ENCODE measurements around the gene KIAA0513.
A peak's percentile ranks its signal among the peaks of the same experiment; 100 is the strongest.

Gene KIAA0513, protein sequence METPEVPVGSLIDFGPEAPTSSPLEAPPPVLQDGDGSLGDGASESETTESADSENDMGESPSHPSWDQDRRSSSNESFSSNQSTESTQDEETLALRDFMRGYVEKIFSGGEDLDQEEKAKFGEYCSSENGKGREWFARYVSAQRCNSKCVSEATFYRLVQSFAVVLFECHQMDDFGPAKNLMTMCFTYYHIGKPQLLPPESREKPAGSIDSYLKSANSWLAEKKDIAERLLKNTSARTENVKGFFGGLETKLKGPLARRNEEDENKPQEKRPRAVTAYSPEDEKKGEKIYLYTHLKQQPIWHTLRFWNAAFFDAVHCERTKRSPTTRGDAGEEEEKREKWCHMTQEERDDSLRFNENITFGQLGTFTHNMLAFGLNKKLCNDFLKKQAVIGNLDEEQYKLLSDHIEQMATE

DNA sequence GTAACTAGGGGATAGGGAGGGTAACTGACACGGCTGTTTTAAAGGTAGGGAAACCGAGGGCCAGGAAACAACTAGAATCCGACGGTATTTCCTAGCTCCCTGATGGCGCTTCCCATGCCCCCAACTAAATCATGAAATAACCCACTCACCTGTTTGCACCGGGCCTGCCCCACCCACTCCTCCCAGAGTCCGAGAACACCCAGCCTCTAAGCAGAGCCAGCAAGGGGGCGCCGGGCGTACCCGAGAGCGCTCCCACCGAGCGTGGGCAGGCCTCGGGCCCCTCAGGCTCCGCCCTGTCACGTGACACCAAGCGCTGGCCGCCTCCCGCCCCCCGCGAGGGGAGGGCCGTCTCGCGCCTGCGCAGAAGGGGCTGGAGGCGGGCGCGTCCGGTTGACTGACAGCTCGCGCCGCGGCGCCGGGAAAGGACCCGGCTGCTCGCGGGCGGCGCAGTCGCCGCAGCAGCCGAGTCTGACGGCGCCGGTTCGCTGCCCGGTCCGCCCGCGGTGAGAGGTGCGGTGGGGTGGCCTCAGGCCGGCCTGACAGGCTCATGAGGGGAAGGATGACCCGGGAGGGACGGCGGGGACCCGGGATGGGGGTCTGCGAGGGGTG, at the start of gene KIAA0513:
KIAA0513 (plus strand) TSS at position 447 of the 609 bp plus-strand sequence. CDS start 39,277 bp downstream, outside the sequence.
- TF ChIP-seq, protein P1, sequence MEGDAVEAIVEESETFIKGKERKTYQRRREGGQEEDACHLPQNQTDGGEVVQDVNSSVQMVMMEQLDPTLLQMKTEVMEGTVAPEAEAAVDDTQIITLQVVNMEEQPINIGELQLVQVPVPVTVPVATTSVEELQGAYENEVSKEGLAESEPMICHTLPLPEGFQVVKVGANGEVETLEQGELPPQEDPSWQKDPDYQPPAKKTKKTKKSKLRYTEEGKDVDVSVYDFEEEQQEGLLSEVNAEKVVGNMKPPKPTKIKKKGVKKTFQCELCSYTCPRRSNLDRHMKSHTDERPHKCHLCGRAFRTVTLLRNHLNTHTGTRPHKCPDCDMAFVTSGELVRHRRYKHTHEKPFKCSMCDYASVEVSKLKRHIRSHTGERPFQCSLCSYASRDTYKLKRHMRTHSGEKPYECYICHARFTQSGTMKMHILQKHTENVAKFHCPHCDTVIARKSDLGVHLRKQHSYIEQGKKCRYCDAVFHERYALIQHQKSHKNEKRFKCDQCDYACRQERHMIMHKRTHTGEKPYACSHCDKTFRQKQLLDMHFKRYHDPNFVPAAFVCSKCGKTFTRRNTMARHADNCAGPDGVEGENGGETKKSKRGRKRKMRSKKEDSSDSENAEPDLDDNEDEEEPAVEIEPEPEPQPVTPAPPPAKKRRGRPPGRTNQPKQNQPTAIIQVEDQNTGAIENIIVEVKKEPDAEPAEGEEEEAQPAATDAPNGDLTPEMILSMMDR (conservative IDR thresholded peaks at IDR 0.05; ENCODE audit: low read depth, low read length) = peak; percentile 39
- DNase-seq (ENCODE audit: low read depth) = peak; percentile 95
- H3K4me3 ChIP-seq (ENCODE audit: low read depth, low read length) = peak within 1 kb of the TSS; percentile 80

DNA sequence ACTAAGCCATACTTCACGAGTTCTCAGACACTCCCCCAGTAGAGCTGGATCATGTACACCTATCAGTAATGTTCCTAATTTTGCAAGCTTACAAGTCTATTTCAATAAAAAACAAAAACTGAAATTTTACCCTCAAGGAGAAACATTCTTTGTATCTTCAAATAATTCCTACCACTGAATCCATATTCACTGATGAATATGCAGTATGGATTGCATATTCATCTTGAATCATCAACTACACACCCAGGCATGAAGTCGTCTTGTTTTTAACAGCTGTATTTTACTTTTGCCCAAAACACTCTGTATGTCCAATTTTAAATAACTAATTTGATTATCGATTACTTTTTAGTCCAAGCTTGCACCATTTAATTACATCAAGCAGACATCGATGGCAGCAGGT, 48.1 kb upstream of the KIAA0513 start:
- no peak overlapping the region for H3K4me3 ChIP-seq (ENCODE audit: low read depth, low read length)
- no peak for DNase-seq (ENCODE audit: low read depth)
- TF ChIP-seq, protein P1 (conservative IDR thresholded peaks at IDR 0.05; ENCODE audit: low read depth, low read length) = no peak

DNA sequence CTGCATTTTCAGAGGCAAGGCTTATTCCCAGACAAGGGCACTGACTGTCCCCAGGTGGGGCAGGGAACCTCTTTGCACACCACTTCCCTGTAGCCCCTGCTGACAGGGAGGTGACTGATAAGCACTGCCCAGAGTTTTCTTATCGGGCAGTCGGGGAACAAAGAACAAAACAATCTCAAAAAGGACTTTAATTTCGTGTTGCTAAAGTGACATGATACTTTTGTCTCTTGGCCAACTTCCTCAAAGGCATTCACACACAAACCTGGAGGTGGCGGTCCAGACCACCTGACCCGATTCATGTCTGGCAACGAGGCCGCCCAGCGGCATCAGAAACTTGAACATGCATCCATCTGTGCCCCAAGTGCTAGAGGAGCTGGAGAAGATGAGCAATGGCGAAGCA, 45.2 kb upstream of the KIAA0513 start:
- no peak overlapping the region for H3K4me3 ChIP-seq (ENCODE audit: low read depth, low read length)

DNA sequence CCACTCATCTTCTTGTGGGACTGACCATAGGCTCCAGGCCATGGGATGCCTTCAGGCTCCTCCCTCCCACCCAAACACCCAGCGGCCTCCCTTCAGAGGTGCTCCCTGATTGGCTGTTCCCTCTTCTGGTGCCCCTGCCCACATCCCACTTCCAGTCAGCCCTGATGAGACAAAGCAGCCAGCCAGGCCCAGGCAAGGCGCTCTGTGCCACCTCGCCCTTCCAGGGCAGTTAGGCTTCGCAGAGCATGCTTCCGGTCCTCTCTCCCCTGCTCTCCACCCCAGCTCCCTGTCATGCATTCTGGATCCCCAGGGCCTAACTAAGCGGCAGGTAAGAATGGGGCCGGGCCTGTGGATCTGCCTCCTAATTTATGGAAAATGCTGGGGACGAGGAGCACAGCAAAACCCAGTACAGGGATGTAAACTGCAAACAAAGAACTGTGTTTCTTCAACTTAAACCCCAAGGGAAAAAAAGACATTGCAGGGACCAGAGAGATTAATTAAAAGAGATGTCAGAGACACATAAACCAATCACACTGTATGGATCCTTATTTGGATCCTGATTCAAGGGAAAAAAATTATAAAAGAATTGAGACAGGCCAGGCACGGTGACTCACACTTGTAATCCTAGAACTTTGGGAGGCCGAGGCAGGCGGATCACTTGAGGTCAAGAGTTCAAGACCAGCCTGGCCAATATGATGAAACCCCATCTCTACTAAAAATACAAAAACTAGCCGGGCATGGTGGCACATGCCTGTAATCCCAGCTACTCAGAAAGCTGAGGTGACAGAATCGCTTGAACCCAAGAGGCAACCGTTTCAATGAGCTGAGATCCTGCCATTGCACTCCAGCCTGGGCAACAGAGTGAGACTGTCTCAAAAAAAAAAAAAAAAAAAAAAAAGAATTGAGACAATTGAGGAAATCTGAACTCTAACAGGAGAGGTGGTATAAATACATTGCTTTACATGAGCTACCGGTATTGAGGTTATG, 42.2 kb upstream of the KIAA0513 start:
- no peak overlapping the region for H3K4me3 ChIP-seq (ENCODE audit: low read depth, low read length)
- TF ChIP-seq, protein P1 (conservative IDR thresholded peaks at IDR 0.05; ENCODE audit: low read depth, low read length) = no peak
- peak; percentile 81 for DNase-seq (ENCODE audit: low read depth)

More for the DNA sequence above, 45.2 kb upstream of the KIAA0513 start:
- DNase-seq (ENCODE audit: low read depth) = no peak
- TF ChIP-seq, protein P1 (conservative IDR thresholded peaks at IDR 0.05; ENCODE audit: low read depth, low read length) = no peak

DNA sequence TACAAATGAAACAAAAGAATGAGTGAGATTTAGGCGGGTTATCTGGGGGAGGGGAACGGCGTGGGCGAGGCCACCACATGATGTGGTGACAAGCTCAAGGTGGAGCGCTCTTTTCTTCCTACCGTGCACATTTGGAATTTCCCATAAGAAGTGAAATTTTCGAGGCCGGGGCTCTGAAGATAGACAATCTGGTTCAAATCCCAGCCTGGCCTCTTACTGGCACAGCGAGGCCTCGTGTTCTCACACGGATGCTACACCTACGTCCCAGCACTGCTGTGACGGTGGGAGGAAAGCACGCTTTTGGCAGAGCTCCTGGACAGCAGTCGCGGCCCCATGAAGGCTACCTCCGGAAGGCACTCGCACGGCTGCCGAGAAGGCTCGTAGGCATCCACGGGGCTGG, 41.5 kb upstream of the KIAA0513 start:
- DNase-seq (ENCODE audit: low read depth) = no peak

DNA sequence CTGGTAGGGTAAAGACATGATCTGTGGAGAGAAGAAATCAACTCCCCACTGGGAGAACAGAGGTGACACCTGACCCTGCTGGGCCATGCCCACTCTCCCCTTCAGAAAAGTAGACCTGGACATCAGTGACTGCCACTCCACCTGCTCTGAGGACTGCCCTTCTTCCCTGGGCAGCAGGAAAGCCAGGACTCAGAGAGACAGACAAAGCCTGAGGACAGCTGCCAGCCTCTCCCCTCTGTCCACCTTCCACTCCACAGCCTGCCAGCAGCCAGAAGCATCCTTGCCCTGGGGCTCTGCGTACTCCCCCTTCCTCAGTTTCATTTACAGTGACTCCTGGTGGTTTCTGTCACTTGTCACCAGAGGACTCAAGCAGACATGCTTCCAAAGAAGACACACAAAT, 40.7 kb upstream of the KIAA0513 start:
- no peak for DNase-seq (ENCODE audit: low read depth)
- no peak overlapping the region for H3K4me3 ChIP-seq (ENCODE audit: low read depth, low read length)
- TF ChIP-seq, protein P1 (conservative IDR thresholded peaks at IDR 0.05; ENCODE audit: low read depth, low read length) = no peak

More for the DNA sequence above, 41.5 kb upstream of the KIAA0513 start:
- H3K4me3 ChIP-seq (ENCODE audit: low read depth, low read length) = no peak overlapping the region
- TF ChIP-seq, protein P1 (conservative IDR thresholded peaks at IDR 0.05; ENCODE audit: low read depth, low read length) = no peak

All from choroid plexus epithelial cell (primary cell).